Omental fat pad (tissue), 4 donors: ENCODE data around the gene TWF1. TPM values are rescaled to one million over a fixed set of nuclear protein-coding genes. Genes with fewer than 3 reads are reported as not detected.
"Not testable (repeated sequence)": the region's sequence is repeated elsewhere in the genome, so short reads cannot be mapped to it uniquely, and the experiment has no call there.

Experiments used
- ATAC-seq: fragments of 150-250 bp; one replicate; pipeline ENCODE4 v1.9.1; 2016; ENCODE audit warnings: mild to moderate bottlenecking, moderate library complexity; ENCODE audit not compliant: low FRiP score
- DNase-seq: peaks from one replicate; pipeline ENCODE4 v3.0.0-alpha.2; 2019; ENCODE audit warnings: low spot score
- CTCF ChIP-seq, 3 donors: fragments of 450-650 bp; IDR thresholded peaks; one replicate each; pipeline ENCODE4 v1.5.1; 2016 to 2017; ENCODE audit warnings: antibody characterized with exemption in 3 of 3, mild to moderate bottlenecking in 3 of 3, moderate library complexity in 2 of 3
- total RNA-seq, 4 donors: library from RNA; depleted of rRNA; stranded (reverse); fragments of >200 nt; gene quantifications; one replicate each; pipeline ENCODE4 v1.1.0, GENCODE V29; 2016

Gene TWF1
- total RNA-seq, 4 donors from 2014 or later, result 66.3 to 80.1 (median 70.7) TPM

- DNase-seq (no peak), ATAC-seq (no peak)
- TF ChIP-seq CTCF (IDR thresholded peaks at IDR 0.05), result no peak
These were observed 45.7 kb downstream of the TWF1 start for GRCh38 chr12:43760396-43760795.

- ATAC-seq, result peak; percentile 99
- no peak for TF ChIP-seq CTCF (IDR thresholded peaks at IDR 0.05)
These were observed 47.2 kb downstream of the TWF1 start, which contains the start of the genes IRAK4 and PUS7L for GRCh38 chr12:43758728-43759563. IRAK4 (plus strand) TSS chr12:43758951; CDS start chr12:43768112, 9,161 bp downstream. PUS7L (minus strand) TSS chr12:43758790; CDS start chr12:43755245, 3,545 bp downstream.

GRCh38 chr12:43758247-43758727 is 47.8 kb downstream of the TWF1 start:
- peak; percentile 58 for ATAC-seq
- TF ChIP-seq CTCF (IDR thresholded peaks at IDR 0.05), result no peak
- DNase-seq, result no peak

More at GRCh38 chr12:43758728-43759563, 47.2 kb downstream of the TWF1 start, which contains the start of the genes IRAK4 and PUS7L:
- peak; percentile 91 for DNase-seq

GRCh38 chr12:43754015-43754414 is 52.1 kb downstream of the TWF1 start:
- no peak for TF ChIP-seq CTCF (IDR thresholded peaks at IDR 0.05)
- ATAC-seq, result no peak
- DNase-seq, result no peak

- not testable (repeated sequence) for DNase-seq, ATAC-seq
These were observed 54.8 kb downstream of the TWF1 start for GRCh38 chr12:43751360-43751759.

GRCh38 chr12:43750814-43751213 is 55.3 kb downstream of the TWF1 start:
- DNase-seq, result no peak
- no peak for TF ChIP-seq CTCF (IDR thresholded peaks at IDR 0.05)

GRCh38 chr12:43749016-43749415 is 57.1 kb downstream of the TWF1 start:
- no peak for TF ChIP-seq CTCF (IDR thresholded peaks at IDR 0.05)
- no peak for DNase-seq
- ATAC-seq, result no peak

More at GRCh38 chr12:43750814-43751213, 55.3 kb downstream of the TWF1 start:
- ATAC-seq, result no peak
